Fibroblast of mammary gland (primary cell): ENCODE results near the gene FANK1.
"Not testable (repeated sequence)": the region's sequence is repeated elsewhere in the genome, so short reads cannot be mapped to it uniquely, and the experiment has no call there.

Experiments used
- DNase-seq: peaks from one replicate; pipeline ENCODE4 v3.0.0-alpha.2; 2010; ENCODE audit warnings: low read depth
- H3K4me3 ChIP-seq: 2 replicates; pipeline ENCODE4 v1.5.1; 2011; ENCODE audit warnings: low read depth, mild to moderate bottlenecking, low read length, moderate library complexity; ENCODE audit not compliant: control insufficient read depth
- TF ChIP-seq, protein P1 (sequence below): conservative IDR thresholded peaks from 2 replicates; pipeline ENCODE4 v1.5.1; 2011; ENCODE audit warnings: low read depth, low read length, inconsistent platforms; ENCODE audit not compliant: control insufficient read depth, insufficient read depth

The FANK1 gene

DNA sequence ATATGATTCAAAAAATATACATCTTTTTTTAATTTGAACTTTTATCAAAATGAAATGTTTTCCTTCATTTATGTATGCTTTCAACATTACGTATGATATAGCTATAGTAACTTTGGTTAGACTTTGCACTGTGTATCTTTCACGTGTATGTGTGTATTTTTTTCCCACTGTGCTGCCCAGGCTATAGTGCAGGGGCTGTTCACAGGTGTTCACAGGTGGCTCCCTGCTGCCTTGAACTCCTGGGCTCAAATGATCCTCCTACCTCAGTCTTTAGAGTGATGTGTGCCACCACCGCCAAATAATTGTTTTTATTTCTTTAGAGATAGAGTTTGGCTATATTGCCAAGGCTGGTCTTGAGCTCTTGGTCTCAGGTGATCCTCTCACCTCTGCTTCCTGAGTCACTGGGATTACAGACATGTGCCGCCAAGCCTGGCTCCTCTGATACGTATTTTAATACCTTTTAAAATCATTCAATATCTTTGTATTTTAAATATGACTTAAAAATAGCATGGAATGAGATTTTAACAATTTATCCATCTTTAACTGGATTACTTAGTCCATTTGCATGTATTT lies 29.0 kb downstream of the FANK1 start:
- TF ChIP-seq, protein P1, sequence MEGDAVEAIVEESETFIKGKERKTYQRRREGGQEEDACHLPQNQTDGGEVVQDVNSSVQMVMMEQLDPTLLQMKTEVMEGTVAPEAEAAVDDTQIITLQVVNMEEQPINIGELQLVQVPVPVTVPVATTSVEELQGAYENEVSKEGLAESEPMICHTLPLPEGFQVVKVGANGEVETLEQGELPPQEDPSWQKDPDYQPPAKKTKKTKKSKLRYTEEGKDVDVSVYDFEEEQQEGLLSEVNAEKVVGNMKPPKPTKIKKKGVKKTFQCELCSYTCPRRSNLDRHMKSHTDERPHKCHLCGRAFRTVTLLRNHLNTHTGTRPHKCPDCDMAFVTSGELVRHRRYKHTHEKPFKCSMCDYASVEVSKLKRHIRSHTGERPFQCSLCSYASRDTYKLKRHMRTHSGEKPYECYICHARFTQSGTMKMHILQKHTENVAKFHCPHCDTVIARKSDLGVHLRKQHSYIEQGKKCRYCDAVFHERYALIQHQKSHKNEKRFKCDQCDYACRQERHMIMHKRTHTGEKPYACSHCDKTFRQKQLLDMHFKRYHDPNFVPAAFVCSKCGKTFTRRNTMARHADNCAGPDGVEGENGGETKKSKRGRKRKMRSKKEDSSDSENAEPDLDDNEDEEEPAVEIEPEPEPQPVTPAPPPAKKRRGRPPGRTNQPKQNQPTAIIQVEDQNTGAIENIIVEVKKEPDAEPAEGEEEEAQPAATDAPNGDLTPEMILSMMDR: no peak
- no peak overlapping the region for H3K4me3 ChIP-seq
- DNase-seq: no peak

DNA sequence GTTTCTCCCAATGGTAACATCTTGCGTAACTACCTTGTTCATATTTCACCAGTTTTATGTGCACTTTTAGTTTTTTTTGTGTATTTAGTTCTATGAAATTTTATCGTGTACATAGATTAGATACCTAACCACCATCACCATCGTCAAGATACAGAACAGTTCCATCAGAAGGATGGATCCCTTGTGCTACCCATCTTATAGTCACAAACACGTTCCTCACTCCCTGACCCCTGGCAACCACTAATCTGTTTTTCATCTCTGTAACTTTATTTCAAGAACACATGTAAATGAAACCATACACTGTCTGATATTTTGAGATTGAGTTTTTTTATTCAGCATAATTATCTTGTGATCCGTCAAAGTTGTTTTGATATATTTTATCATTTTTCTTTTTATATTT lies 29.9 kb downstream of the FANK1 start:
- TF ChIP-seq, protein P1: no peak
- no peak for DNase-seq
- no peak overlapping the region for H3K4me3 ChIP-seq

DNA sequence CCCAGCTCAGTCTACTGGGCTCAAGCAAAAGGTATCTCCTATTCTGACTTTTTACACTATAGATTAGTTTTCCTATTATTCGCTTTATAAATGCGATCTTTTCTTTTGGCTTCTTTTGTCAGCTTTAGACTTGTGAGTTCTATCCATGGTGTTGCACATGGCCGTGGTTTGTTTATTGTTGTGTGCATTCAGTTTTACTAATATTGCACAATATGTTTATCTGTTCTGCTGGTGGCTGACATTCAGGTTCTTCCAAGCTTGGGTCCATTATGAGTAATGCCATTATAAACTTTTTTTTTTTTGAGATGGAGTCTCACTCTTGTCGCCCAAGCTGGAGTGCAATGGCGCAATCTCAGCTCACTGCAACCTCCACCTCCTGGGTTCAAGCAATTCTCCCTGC lies 30.9 kb downstream of the FANK1 start:
- not testable (repeated sequence) for H3K4me3 ChIP-seq, DNase-seq

DNA sequence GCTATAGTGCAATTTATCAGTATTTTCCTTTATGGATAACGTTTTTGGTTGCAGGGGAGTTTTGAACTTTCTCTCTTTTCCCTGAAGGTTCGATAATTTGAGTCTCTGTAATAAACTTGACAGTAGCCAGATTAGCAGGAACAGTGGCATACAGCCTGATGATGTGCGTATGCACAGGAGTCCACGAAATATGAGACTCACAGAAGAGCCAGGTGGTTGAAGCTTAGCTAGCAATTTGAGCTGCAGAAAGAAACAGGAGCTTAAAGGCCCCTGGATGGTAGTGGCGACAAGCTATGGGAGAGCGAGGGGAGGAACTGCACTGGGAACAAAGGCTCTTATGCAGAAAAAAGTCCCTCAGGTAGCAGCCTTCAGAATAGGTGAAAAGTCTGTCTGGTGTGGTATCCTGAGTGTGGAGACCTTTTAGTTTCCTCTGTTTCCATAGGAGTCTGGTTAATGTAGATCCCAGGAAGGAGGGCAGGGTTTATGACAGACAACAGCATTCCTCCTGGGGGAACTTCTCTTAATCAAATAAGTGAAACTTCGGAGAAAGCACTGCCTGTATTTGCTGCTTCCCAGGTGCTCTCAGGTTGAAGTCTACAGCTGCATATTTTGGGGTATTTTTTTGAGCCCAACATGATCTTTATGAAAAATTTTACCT lies 32.7 kb downstream of the FANK1 start:
- TF ChIP-seq, protein P1: no peak
- DNase-seq: no peak
- no peak overlapping the region for H3K4me3 ChIP-seq

DNA sequence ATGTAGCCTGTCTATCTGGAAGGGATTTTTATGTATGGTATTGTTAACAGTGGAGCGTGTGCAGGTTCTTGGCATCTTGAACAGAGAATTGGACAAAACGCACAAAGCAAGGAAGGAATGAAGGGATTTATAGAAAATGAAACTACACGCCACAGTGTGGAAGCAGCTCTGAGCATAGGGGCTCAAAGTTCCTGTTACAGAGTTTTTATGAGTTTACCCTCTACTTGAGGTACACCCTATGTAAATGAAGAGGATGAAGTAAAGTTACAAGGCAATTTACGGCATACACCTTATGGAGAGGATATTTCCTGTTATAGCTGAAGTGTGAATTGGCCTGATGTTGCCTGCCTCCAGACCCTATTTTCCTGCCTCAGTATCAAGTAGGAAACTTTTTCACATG lies 33.3 kb downstream of the FANK1 start:
- H3K4me3 ChIP-seq: no peak overlapping the region
- DNase-seq: no peak
- TF ChIP-seq, protein P1: no peak

DNA sequence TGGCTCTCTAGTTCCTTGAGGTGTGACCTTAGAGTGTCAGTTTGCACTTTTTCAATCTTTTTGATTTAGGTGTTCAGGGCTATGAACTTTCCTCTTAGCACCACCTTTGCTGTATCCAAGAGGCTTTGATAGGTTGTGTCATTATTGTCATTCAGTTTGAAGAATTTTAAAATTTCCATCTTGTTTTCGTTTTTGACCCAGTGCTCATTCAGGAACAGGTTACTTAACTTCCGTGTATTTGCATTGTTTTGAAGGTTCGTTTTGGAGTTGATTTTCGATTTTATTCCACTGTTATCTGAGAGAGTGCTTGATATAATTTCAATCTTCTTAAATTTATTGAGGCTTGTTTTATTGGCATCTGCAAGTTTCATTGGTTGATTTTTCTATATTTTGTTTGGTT lies 37.3 kb downstream of the FANK1 start:
- DNase-seq: no peak
- TF ChIP-seq, protein P1: no peak
- H3K4me3 ChIP-seq: no peak overlapping the region

DNA sequence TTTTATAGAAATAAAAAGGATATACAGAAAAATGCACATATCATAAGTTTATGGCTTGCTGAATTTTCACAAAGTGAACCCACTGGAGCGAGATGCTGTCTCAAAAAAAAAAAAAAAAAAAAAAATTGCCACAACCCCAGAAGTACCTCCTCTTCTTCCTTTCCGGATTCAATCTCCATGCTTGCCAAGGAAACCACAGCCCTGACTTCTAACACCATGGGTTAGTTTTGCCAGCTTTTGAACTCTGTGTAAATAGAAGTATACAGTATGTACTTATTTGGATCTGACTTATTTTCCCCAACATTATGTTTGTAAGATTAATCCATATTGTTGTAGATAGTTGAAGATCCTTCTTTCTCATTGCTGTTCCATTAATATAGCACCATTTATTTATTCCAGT lies 40.0 kb downstream of the FANK1 start:
- no peak for DNase-seq
- H3K4me3 ChIP-seq: no peak overlapping the region
- TF ChIP-seq, protein P1: no peak
